ENCODE data around the gene ENOX1. TPM values are rescaled to one million over a fixed set of nuclear protein-coding genes. Genes with fewer than 3 reads are reported as not detected.
A peak's percentile ranks its signal among the peaks of the same experiment; 100 is the strongest.

Gene ENOX1
- total RNA-seq, 2 donors from 2014 or later, result 0.78 to 4.3 TPM

- WGBS, 2 donors, result 63 to 92% methylated on average over 1 of the region's 1 CpG
- ATAC-seq (no peak), DNase-seq (no peak)
- Histone ChIP-seq H3K9me3 (no peaks in the 10 kb centered on the region), H3K27ac (no peak overlapping the region), H3K4me1 (no peaks in the 10 kb centered on the region), H3K36me3 (replicated peaks in 1 of 2; ENCODE audit: insufficient read depth in 1 of 2, low read depth in 2 of 2) (no peaks in the 10 kb centered on the region), H3K4me3 (no peak overlapping the region), H3K27me3 (no peaks in the 10 kb centered on the region)
- intact Hi-C loops (cut with DNase I), result no loop called here
- TF ChIP-seq POLR2A (IDR thresholded peaks at IDR 0.05) (no peak), CTCF (IDR thresholded peaks at IDR 0.05) (no peak)
Observed at GRCh38 chr13:43558939-43559338, 227.8 kb downstream of the ENOX1 start.

- intact Hi-C loops (cut with DNase I), result no loop called here
- 24 to 31% methylated on average over 1 of the region's 1 CpG for WGBS, 2 donors
- Histone ChIP-seq H3K9me3 (no peaks in the 10 kb centered on the region), H3K27me3 (no peaks in the 10 kb centered on the region), H3K4me3 (no peak overlapping the region), H3K36me3 (replicated peaks in 1 of 2; ENCODE audit: insufficient read depth in 1 of 2, low read depth in 2 of 2) (no peaks in the 10 kb centered on the region), H3K4me1 (no peaks in the 10 kb centered on the region), H3K27ac (no peak overlapping the region)
- TF ChIP-seq POLR2A (IDR thresholded peaks at IDR 0.05) (no peak), CTCF (IDR thresholded peaks at IDR 0.05) (no peak)
- DNase-seq (no peak), ATAC-seq (no peak)
Observed at GRCh38 chr13:43558326-43558725, 228.4 kb downstream of the ENOX1 start.

- Histone ChIP-seq H3K27ac (no peak overlapping the region), H3K4me3 (no peak overlapping the region), H3K36me3 (replicated peaks in 1 of 2; ENCODE audit: insufficient read depth in 1 of 2, low read depth in 2 of 2) (no peaks in the 10 kb centered on the region), H3K9me3 (no peaks in the 10 kb centered on the region), H3K4me1 (peaks cover 5% of the 10 kb centered on the region), H3K27me3 (no peaks in the 10 kb centered on the region)
- 79 to 86% methylated on average over 2 of the region's 2 CpGs for WGBS, 2 donors
- intact Hi-C loops (cut with DNase I), result no loop called here
- no peak for DNase-seq
- no peak for TF ChIP-seq POLR2A (IDR thresholded peaks at IDR 0.05)
- TF ChIP-seq CTCF (IDR thresholded peaks at IDR 0.05), result no peak
- ATAC-seq, result no peak
Observed at GRCh38 chr13:43555667-43556066, 231.1 kb downstream of the ENOX1 start.

- ATAC-seq (peak; percentile 78), DNase-seq (no peak)
- Histone ChIP-seq H3K36me3 (replicated peaks in 1 of 2; ENCODE audit: insufficient read depth in 1 of 2, low read depth in 2 of 2) (no peaks in the 10 kb centered on the region), H3K27ac (peak overlapping the region in 1 of 4 donors; percentile 30), H3K4me3 (no peak overlapping the region), H3K27me3 (no peaks in the 10 kb centered on the region), H3K9me3 (no peaks in the 10 kb centered on the region), H3K4me1 (peaks cover 5% of the 10 kb centered on the region)
- WGBS, 2 donors, result 55 to 62% methylated on average over 3 of the region's 3 CpGs
- intact Hi-C loops (cut with DNase I), result no loop called here
- TF ChIP-seq CTCF (IDR thresholded peaks at IDR 0.05), result no peak
Observed at GRCh38 chr13:43551897-43552456, 234.8 kb downstream of the ENOX1 start.

- TF ChIP-seq CTCF (IDR thresholded peaks at IDR 0.05), result no peak
- H3K4me1 ChIP-seq, result no peaks in the 10 kb centered on the region
- no peaks in the 10 kb centered on the region for H3K36me3 ChIP-seq (replicated peaks in 1 of 2; ENCODE audit: insufficient read depth in 1 of 2, low read depth in 2 of 2)
- intact Hi-C loops (cut with DNase I), result no loop called here
- no peak for DNase-seq
- H3K4me3 ChIP-seq, result no peak overlapping the region
- no peaks in the 10 kb centered on the region for H3K9me3 ChIP-seq
- H3K27me3 ChIP-seq, result no peaks in the 10 kb centered on the region
- H3K27ac ChIP-seq, result no peak overlapping the region
- ATAC-seq, result no peak
- 64 to 74% methylated on average over 3 of the region's 3 CpGs for WGBS, 2 donors
Observed at GRCh38 chr13:43546816-43547215, 240.0 kb downstream of the ENOX1 start.
